ENCODE measurements around the gene TRUB2. TPM values are rescaled to one million over a fixed set of nuclear protein-coding genes. Genes with fewer than 3 reads are reported as not detected.

The TRUB2 gene, protein sequence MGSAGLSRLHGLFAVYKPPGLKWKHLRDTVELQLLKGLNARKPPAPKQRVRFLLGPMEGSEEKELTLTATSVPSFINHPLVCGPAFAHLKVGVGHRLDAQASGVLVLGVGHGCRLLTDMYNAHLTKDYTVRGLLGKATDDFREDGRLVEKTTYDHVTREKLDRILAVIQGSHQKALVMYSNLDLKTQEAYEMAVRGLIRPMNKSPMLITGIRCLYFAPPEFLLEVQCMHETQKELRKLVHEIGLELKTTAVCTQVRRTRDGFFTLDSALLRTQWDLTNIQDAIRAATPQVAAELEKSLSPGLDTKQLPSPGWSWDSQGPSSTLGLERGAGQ
- 47.0 to 54.8 TPM (median 52.4 TPM) in 5 replicates for total RNA-seq (2022; extraction: Qiagen RNA extraction; ENCODE audit: low read depth)

DNA sequence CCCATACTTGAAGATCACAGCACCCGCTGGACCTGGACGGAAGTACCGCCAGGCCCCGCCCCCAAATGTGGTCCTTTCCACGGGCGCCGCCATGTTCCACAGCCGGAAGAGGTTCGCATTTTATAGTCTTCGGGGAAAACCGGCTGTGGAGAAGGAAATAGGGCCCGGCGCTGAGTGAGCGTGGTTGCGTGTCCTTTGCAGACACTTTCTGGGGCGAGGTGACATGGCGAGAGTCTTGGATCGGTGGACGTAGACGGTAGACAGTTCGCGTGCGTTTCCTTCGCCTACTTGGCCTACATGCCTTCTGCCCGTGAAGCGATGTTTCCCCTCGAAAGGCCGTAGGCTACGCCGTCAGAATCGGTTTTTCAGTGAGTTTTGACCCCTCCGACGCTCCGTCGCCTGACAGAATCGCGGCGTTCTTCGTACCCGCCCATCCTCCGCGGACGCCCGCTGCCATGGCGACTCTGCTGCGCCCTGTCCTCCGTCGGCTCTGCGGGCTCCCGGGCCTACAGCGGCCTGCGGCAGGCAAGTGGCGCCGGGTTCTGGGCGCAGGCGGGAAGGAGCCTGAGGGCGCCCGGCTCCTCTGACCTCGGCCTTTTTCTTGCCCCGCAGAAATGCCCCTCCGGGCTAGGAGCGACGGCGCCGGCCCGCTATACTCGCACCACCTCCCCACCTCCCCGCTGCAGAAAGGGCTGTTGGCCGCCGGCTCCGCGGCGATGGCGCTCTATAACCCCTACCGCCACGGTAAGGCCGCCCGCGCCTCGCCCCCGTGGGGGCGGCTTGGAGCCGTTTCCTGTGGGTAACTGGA, at the start of gene TRUB2, which contains the start of gene COQ4:
Gene TRUB2 (minus strand): TSS at position 44 of the 808 bp plus-strand sequence. CDS start 39 bp downstream, at position 5.
Gene COQ4 (plus strand): TSS at position 436 of the 808 bp plus-strand sequence. CDS start 20 bp downstream, at position 456.

DNA sequence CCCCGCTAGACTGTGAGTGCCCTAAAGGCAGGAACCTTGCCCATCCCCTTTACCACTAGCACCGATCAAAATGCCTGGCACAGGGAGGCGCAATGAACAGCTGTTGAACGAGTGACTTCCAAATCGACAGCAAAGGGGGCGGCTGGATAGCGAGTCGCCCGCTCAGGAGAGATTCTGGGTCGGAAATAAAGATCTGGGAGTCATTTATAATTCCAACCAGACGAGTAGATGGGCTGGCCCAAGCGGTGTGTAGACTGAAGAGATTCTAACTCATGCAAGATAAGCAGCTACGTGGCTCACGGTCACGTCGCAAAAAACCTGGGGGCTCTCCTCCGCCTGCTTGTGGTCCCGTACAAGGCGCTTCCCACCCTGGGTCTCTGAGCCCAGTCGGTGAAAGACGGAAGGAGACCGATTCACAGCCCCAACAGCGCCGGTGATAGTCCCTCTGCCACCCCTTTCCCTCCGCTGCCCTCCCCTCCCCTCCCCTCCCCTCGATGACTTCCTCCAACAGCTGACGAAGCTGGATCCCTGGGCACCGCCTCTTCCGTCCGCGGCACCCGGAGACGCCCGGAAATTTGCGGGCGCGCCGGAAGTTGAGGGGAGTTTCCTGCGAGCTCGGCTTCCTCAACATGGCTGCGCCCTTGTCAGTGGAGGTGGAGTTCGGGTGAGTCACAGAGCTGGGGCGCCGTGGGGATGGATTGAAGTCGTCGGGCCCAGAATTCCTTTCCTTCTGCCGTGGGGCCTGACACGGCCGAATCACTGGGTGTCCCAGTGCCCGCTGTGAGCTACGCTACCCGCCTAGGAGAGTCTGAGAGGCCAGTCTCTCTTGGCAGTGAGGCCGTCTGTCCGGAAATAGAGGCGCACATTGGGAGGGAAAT, 48.7 kb upstream of the TRUB2 start, which contains the start of gene URM1:
Gene URM1 (plus strand): TSS at position 623 of the 878 bp plus-strand sequence. CDS start 7 bp downstream, at position 630.

DNA sequence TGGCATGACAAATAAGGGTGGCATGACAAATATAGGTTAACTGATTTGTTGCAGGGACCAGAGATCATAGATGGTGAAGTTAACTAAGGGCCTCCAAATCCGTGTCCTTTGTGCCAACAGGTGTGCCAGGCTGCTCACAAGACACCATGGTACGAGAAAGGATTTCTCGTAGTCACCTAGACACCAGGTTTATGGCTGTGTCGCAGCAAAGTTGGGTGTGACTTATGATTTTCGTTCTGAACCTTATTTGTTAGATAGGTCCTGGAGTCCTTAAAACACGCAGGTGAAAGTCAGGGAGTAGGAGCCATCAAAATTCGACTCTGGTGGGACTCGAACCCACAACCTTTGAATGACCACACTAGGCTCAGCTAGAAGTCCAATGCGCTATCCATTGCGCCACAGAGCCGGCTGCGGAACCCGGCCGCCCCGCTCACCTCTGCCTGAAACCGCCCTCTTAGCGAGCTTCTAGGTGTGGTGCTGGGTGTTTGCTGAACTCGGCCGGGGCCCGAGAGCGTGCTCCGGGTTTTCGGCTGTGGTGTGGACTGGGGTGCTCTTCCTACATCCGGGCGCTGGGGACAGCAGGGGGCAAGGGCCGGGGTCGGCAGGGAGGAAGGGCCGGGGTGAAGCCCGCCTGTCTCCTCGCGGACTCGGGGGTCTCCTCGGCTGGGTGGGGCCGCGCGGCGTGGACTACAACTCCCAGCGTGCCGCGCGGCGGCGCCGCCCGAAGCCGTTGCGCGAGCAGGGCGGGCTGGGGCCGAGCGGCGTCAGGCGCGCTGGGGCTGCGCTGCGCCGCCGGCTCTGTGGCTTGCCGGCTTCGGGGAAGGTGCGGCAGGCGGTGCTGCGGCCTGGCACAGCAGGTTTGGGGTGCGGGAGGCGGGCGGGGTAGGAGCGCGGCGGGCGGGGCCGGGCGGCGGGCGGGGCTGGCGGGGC, 17.8 kb upstream of the TRUB2 start, which contains the start of gene SLC27A4:
Gene SLC27A4 (plus strand): TSS at position 767 of the 930 bp plus-strand sequence. CDS start 2,606 bp downstream, outside the sequence.

DNA sequence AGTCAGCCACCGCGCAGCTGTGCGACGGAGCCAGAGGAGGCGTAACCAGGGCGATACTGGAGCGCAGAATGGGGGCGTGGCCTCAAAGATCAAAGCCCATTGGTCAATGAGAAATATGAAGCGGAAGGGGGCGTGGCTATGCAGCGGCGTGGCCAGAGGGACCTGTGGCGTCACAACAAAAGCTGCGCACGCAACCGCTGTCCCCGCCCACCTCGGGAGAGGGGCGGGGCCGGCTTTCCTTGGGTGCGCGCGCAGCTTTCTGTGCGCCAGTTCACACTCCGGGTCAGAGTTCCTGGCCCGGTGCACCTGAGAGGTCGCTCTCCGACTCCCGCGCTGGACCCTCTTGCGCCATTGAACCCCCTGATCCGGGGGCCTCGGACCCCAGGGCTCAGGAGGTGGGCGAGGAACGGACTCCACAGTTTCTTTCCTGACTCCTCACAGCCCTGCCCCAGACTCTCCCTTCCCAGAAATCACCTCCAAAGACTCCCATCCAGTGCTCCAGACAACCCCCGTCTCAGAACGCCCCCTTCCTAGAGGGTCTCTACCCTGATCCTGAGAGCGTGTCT, 46.2 kb downstream of the TRUB2 start, which contains the start of gene SWI5:
Gene SWI5 (plus strand): TSS at position 269 of the 566 bp plus-strand sequence.

DNA sequence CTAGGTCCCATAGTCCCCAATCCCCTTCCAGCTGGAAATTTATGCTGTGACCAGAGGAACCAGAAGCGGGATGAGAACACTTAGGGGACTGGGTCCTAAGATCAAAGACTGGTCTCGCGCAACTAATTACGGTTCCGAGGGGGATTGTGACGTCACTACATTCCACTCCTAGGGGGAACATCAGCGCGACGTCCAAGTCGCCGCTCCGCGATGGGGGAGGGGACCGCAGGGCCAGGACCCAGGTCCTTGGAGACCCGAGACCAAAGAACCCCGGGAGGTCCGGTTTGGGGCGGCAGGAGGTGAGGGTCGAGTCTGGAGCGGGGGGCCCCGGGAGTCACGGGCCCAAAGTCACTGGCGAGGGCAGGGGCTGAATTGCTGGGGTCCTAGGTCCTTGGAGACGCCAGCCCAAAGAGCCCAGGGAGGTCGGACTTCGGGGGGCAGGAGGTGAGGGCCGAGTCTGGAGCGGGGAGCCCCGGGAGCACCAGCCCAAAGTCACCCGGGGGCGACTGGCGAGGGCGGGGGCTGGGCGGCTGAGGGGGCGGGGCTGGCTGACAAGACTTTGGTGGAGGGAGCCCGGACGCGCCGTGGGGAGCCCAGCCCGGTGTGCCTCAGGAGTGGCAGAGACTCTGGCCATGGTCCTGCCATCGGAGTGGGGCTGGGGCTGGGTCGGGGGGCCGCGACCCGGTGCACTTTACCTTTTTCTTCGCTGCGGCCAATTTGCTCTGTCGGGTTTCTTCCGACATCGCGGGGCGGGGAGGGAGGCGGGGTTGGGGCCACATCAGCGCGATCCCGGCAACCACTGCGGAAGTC, 46.8 kb downstream of the TRUB2 start, which contains the start of gene GOLGA2:
Gene GOLGA2 (minus strand): TSS at position 810 of the 810 bp plus-strand sequence. CDS start 31 bp downstream, at position 779.

Other genes with a start within 250 kb of the TRUB2 start
- gene PTGES2, start 194.7 kb downstream of the TRUB2 start, total RNA-seq (2022; extraction: Qiagen RNA extraction; ENCODE audit: low read depth), result 77.0 to 110 TPM (median 89.7 TPM) in 5 replicates
- gene LCN2, start 173.0 kb downstream of the TRUB2 start, total RNA-seq (2022; extraction: Qiagen RNA extraction; ENCODE audit: low read depth), result 2.2 to 6.1 TPM (median 3.3 TPM) in 5 replicates
- 35.7 to 64.3 TPM (median 54.3 TPM) in 5 replicates for gene BBLN, start 162.2 kb downstream of the TRUB2 start, total RNA-seq (2022; extraction: Qiagen RNA extraction; ENCODE audit: low read depth)
- gene CIZ1, start 130.9 kb downstream of the TRUB2 start, total RNA-seq (2022; extraction: Qiagen RNA extraction; ENCODE audit: low read depth), result 73.1 to 102 TPM (median 85.4 TPM) in 5 replicates
- 81.5 to 103 TPM (median 88.2 TPM) in 5 replicates for gene DNM1, start 119.1 kb downstream of the TRUB2 start, total RNA-seq (2022; extraction: Qiagen RNA extraction; ENCODE audit: low read depth)
- 43.4 to 51.4 TPM (median 49.5 TPM) in 5 replicates for gene GOLGA2, start 46.4 kb downstream of the TRUB2 start, total RNA-seq (2022; extraction: Qiagen RNA extraction; ENCODE audit: low read depth)
- gene SWI5, start 46.2 kb downstream of the TRUB2 start, total RNA-seq (2022; extraction: Qiagen RNA extraction; ENCODE audit: low read depth), result 42.5 to 48.0 TPM (median 43.5 TPM) in 5 replicates
- 51.3 to 61.8 TPM (median 57.5 TPM) in 5 replicates for gene COQ4, start 392 bp upstream of the TRUB2 start, total RNA-seq (2022; extraction: Qiagen RNA extraction; ENCODE audit: low read depth)
- 36.1 to 52.3 TPM (median 45.2 TPM) in 5 replicates for gene SLC27A4, start 18.1 kb upstream of the TRUB2 start, total RNA-seq (2022; extraction: Qiagen RNA extraction; ENCODE audit: low read depth)
- 70.8 to 87.2 TPM (median 85.8 TPM) in 5 replicates for gene URM1, start 48.9 kb upstream of the TRUB2 start, total RNA-seq (2022; extraction: Qiagen RNA extraction; ENCODE audit: low read depth)
- gene CERCAM, start 98.4 kb upstream of the TRUB2 start, total RNA-seq (2022; extraction: Qiagen RNA extraction; ENCODE audit: low read depth), result 32.9 to 41.7 TPM (median 36.1 TPM) in 5 replicates
- gene ODF2, start 133.6 kb upstream of the TRUB2 start, total RNA-seq (2022; extraction: Qiagen RNA extraction; ENCODE audit: low read depth), result 28.0 to 34.2 TPM (median 30.7 TPM) in 5 replicates
- 27.7 to 36.5 TPM (median 33.9 TPM) in 5 replicates for gene GLE1, start 182.3 kb upstream of the TRUB2 start, total RNA-seq (2022; extraction: Qiagen RNA extraction; ENCODE audit: low read depth)
- gene SPTAN1, start 230.1 kb upstream of the TRUB2 start, total RNA-seq (2022; extraction: Qiagen RNA extraction; ENCODE audit: low read depth), result 130 to 158 TPM (median 152 TPM) in 5 replicates